H1 (cell line): Measurements from ENCODE around the gene CACNA1G. TPM values are rescaled to one million over a fixed set of nuclear protein-coding genes. Genes with fewer than 3 reads are reported as not detected.

Experiments
- POLR2A ChIP-seq, 2 experiments: IDR thresholded peaks; 1 replicate in 1 of 2; 2 replicates in 1 of 2; pipeline ENCODE4 v1.6.1; 2011; ENCODE audit warnings: low read depth in 2 of 2, low read length in 2 of 2, mild to moderate bottlenecking in 2 of 2; ENCODE audit errors: control extremely low read depth in 1 of 2
- polyA plus RNA-seq, 7 experiments: library from polyadenylated mRNA; depleted of rRNA in 3 of 7; stranded (reverse) in 5 of 7; unstranded in 2 of 7; fragments of >200 nt in 5 of 7; fragments of 200-250 nt in 2 of 7; gene quantifications; 1 replicate in 5 of 7; 2 replicates in 1 of 7; 4 replicates in 1 of 7; pipeline versions ENCODE4 v1.2.1 to v1.2.3, GENCODE V29; 2011 to 2013; ENCODE audit warnings: missing spikeins in 2 of 7, mixed read lengths in 2 of 7
- total RNA-seq: library from RNA; stranded (reverse); fragmentation: NEBNext Ultra II Directional; extraction: Animal tissue kit (Norgen Biotek cat#: 25700); gene quantifications from 2 replicates; pipeline ENCODE4 v1.2.1, GENCODE V29; 2021

CACNA1G gene
- total and polyA plus RNA-seq, 2 of the 8 experiments (the other 6 are each of a cell fraction or from before 2014, with no cell fraction given), result 2.9 to 4.9 TPM

- peak in 1 of 2 experiments; percentile 83; a peak in 2 of 3 replicates for TF ChIP-seq POLR2A (IDR thresholded peaks at IDR 0.05; ENCODE audit: control extremely low read depth in 1 of 2, low read depth in 2 of 2, low read length in 2 of 2)
- TF ChIP-seq, all 59 proteins: peak for 16
Observed at GRCh38 chr17:50547035-50547735, 13.3 kb upstream of the CACNA1G start, which contains the start of gene SPATA20 (continued).
